Amygdala (tissue), 56 donors: ENCODE measurements around the gene CLDN6.
A peak's percentile ranks its signal among the peaks of the same experiment; 100 is the strongest.

Experiments
- DNase-seq, 56 donors: peaks; one replicate each; lab custom pipeline; 2025; lab: John Stamatoyannopoulos, UW

The CLDN6 gene

DNA sequence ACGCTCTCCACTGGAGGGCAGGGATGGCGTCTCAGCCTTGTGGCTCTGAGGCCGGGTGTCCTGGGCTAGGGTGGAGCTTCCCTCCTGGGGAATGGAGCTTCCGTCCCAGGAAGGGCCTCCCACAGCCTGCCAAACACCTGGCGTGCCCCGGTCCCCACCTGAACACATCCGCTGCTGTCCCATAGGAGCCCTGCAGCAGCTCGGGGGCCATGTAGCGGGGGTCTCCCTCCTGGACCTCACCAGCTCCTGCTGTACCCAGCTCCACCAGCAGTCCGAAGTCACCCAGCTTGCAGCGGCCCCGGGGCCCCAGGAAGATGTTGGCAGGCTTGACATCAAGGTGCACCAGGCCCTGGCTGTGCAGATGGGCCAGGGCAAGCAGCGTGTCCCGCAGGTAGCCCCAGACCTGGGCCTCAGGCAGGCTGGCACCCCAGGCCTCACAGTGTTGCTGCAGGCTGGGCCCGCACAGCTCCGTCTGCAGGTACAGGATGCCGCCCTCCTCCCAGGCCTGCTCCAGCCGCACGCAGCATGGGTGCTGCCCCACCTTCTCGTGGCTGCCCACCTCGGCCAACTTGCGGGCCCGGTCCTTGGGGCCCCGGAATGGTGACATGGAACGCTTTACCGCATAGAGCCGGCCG, 42.7 kb downstream of the CLDN6 start:
- no peak for DNase-seq

DNA sequence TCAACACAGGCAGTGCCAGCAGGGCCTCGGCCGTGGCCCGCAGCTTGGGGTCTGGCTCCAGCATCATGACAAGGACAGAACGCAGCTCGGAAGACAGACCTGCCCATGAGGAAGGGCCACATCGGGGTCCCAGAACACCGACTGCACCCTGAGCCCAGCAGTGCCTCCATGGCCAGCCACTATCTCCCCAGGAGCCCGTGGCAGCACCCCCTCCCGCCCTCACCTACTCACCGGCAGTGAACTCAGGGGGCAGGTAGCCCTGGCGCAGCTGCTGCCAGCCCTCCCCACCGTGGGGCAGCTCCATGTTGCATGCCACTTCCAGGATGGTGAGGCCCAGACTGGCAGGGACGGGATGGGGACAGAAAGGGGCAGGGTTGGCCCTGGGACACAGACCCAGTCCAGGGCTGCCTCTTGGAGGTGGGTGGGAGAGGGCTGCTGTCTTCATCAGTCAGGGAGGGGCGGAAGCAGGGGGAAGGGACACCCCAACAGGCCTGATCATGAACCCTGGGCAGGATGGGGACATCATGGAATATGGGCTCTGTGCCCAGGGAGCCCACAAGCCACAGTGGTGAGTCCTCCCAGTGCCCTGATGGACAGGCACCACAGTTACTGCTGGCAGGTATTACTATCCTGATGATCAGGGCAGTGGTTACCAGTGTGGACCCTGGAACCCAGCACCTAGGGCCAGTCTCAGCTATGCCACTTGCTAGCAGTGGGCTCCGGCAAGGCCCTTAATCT, 43.5 kb downstream of the CLDN6 start:
- DNase-seq, result no peak

DNA sequence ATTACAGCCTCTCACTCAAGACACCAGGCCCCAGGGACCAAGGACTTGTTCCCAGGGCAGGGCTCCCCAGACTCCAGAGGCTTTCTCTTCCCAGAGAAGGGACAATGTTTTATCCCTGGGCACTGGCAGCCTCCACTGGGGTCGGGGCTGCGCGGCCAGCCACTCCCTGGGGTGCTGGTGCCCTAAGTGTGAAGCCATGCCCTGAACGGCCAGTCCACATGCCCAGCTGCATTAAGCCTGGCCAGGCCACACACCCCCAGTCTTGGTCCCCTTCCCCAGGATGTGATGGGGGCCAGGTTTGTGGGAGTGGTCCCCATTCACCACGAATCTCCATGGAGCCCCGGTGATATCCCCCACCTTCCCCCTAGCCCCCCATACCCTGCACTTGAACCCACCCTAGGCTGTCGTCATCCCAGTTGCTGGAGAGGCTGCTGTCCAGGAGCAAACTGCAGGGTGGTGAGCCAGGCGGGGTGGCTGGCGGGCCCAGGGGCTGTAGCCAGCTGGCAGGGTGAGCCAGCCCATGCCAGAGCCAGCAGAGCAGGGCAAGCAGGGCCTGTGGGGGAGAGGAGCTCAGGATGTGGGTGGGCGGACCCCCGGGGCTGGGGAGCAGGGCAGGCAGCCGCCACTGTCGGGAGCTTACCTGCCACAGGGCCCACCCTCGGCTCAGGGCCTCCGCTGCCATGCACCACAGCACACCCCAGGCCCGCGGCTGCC, 44.2 kb downstream of the CLDN6 start:
- peak in 19 of 56 donors; percentile 13 to 73 (median 37) for DNase-seq

DNA sequence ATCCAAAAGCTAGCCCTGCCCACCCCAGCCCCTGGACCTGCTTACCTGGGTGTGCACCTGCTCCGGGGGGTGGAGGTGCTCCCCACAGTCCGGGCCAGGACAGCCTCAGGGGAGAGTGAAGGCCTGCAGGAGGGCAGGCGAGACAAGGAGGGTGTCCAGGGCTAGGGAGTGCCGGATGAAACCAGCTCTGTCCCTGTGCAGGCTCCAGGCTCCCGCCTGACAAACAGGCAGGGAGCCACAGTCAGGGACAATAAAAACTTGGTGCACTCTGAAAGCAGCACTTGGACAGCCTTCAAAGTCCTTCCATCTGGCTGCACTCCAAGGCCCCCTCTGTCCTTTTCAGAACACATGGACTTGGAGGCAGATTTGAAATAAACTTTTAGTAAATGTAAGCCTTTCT, 44.9 kb downstream of the CLDN6 start:
- peak in 35 of 56 donors; percentile 4 to 72 (median 39) for DNase-seq

DNA sequence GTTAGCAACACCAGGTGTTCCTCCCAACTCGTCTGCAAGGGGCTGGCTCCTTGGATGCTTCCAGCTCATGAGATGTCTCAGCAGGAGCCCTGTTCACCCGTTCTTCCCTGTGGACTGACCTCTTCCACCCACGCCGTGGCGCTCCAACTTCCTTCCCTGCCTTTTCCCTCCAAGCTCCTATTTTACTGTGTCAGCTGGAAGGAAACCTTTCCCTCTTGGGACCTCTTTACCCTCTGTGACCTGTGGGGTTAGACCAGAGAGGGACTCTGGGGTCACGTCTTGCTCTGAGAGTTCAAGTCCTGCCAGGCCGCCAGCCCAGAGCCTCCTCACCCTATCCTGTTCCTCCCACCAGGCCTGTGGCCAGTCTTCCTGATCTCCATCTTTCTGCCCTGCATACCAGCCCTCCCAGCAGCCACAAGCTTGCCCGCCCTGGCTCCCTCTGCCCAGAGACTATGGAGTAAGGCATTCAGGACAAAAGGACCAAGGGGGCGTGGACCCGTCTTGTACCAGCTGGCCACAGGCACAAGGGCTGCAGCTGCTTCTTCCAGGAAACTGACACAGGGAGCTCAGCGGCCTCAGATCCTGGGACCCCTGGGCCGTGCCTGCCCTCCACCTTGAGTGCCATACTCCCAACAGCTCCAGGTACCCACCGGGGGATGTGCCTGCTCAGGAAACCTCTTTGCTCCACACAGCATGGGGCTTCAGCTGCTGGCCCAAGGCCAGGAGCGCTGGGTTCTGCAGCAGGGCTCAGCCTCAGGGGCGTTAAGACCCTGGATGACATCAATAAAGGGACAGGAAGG, 45.8 kb downstream of the CLDN6 start:
- DNase-seq, result peak in 3 of 56 donors; percentile 21 to 31 (median 27)

DNA sequence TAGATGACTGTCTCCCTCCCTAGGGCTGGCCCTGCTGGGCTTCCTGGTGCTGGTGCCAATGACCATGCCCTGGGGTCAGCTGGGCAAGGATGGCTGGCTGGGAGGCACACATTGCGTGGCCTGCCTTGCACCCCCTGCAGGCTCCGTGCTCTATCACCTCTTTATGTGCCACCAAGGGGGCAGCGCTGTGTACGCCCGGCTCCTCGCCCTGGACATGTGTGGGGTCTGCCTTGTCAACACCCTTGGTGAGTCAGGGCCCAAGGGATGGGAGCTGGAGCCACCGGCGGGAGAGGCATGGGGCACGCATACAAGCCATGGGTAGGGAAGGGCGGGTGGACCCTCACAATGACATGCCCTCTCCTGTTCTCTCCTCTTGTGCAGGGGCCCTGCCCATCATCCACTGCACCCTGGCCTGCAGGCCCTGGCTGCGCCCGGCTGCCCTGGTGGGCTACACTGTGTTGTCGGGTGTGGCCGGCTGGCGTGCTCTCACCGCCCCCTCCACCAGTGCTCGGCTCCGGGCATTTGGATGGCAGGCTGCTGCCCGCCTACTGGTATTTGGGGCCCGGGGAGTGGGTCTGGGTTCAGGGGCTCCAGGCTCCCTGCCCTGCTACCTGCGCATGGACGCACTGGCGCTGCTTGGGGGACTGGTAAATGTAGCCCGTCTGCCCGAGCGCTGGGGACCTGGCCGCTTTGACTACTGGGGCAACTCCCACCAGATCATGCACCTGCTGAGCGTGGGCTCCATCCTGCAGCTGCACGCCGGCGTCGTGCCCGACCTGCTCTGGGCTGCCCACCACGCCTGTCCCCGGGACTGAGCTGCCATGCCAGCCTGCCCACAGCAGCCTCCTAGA, 46.6 kb downstream of the CLDN6 start:
- DNase-seq, result no peak

- no peak for DNase-seq
Measured at GRCh38 chr16:2970563-2970962, 47.4 kb downstream of the CLDN6 start.

DNA sequence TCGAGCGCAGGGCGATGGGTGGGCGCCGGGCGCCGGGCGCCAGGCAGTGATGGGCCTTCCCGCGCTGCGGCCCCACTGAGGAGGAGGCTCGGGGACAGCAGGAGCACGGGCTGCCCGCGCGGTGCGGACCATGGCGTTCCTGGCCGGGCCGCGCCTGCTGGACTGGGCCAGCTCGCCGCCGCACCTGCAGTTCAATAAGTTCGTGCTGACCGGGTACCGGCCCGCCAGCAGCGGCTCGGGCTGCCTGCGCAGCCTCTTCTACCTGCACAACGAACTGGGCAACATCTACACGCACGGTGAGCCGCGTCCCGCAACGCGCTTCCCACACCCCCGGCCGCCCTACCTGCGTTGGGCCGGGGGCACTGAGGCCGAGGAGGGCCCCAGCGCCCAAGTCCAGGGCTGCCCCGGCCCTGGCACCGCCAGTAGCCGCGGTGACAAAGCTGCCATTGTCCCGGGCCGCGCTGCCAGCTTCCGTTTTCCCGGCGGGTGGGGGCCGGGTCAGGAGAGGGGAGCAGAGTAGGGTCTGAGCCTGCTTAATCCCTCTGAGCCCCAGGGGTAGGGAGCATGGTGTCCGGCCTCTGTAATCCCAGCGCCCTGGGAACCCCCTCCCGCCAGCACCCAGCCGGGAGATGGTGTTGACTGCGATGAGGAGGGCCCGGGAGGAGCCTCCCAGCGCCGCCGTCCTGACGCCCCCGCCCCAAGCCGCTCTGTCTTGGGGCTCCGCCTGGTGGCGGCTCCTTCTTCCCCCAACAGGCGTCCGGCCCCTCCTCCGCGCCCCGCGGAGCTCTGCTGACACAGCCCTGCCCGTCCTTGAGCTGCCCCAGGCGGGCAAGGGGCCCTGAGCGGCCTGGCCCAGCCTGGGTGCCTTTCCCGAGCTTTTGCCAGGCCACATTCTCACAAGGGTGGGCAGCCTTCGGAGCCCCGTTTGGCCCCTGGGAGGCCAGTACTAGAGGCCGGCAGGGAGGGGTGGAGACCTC, 48.1 kb downstream of the CLDN6 start:
- DNase-seq, result peak in 46 of 56 donors; percentile 6 to 81 (median 64)

- peak in 55 of 56 donors; percentile 14 to 92 (median 74) for DNase-seq
Measured at GRCh38 chr16:2968738-2969544, 49.0 kb downstream of the CLDN6 start, which contains the start of gene PAQR4. Gene PAQR4, plus strand, starts transcription at chr16:2969348. Its CDS starts 327 bp downstream, at chr16:2969675.

DNA sequence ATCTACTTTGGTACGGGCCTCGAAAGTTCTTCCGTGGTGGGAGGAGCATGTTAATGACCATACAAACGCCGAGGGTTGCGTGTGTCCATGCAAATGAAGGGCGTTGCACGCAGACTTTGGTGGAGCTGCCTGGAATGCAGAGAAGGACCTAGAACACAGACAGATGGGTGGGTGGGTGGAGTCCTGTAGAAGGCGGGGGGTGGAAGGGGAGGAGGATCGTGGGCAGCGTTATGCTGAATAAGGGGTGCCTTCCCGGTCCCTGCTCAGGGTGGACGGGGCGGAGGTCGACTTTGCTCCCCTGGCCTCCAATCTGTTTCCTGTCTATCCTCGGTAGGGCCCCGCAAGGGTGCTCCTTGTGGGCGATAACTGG, 49.6 kb downstream of the CLDN6 start:
- DNase-seq, result no peak

DNA sequence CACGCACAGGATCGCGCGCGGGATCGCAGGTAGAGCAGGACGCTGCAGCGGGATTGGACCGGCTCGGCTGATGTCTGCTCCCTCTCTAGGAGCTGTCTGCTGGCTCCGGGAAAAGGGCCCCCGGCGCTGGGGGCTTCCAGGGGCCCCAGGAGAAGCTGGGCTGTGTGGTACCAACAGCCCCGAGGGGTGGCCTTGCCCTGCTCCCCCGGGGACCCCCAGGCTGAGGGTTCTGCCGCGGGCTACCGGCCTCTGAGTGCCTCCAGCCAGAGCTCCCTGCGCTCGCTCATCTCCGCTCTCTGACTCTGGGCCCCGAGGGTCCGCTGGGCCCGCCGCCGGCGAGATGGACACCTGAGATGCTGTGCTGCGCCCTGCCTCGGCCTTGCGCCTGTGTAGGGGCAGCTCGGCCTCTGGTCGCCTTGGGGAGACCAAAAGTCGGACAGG, 50.2 kb downstream of the CLDN6 start:
- no peak for DNase-seq

- DNase-seq, result no peak
Measured at GRCh38 chr16:2967211-2967631, 50.8 kb downstream of the CLDN6 start.

DNA sequence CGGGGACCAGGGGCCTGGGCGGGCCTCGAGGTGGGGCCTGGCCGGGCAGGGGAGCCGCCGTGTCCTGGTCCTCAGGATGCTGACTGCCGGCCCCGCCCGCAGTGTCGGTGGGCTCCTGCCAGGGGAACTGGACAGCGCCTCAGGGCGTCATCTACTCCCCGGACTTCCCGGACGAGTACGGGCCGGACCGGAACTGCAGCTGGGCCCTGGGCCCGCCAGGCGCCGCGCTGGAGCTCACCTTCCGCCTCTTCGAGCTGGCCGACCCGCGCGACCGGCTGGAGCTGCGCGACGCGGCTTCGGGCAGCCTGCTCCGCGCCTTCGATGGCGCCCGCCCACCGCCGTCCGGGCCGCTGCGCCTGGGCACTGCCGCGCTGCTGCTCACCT, 51.2 kb downstream of the CLDN6 start:
- no peak for DNase-seq

GRCh38 chr16:2966043-2966807, 51.8 kb downstream of the CLDN6 start:
- no peak for DNase-seq
